NB4 (cell line): ENCODE results near the gene PPA2.

ENCODE experiments used
- DNase-seq: peaks from one replicate; pipeline ENCODE4 v3.0.0; 2010; ENCODE audit warnings: low read depth
- H3K4me3 ChIP-seq: one replicate; pipeline ENCODE4 v1.5.1; 2011; ENCODE audit warnings: mild to moderate bottlenecking, low read depth, low read length, moderate library complexity
- MYC ChIP-seq: IDR thresholded peaks from 2 replicates; pipeline ENCODE4 v1.6.1; 2011; ENCODE audit warnings: low read depth, low read length
- POLR2A ChIP-seq: IDR thresholded peaks from 2 replicates; pipeline ENCODE4 v1.6.1; 2011; ENCODE audit warnings: mild to moderate bottlenecking; ENCODE audit not compliant: insufficient read length; ENCODE audit errors: extremely low read depth
- TF ChIP-seq, protein P1 (sequence below): IDR thresholded peaks from 2 replicates; pipeline ENCODE4 v1.6.1; 2011; ENCODE audit warnings: low read depth, low read length
- TF ChIP-seq, protein P2 (sequence below): IDR thresholded peaks from one replicate; pipeline ENCODE4 v1.5.1; 2012; ENCODE audit warnings: low read depth, low read length

The PPA2 gene

DNA sequence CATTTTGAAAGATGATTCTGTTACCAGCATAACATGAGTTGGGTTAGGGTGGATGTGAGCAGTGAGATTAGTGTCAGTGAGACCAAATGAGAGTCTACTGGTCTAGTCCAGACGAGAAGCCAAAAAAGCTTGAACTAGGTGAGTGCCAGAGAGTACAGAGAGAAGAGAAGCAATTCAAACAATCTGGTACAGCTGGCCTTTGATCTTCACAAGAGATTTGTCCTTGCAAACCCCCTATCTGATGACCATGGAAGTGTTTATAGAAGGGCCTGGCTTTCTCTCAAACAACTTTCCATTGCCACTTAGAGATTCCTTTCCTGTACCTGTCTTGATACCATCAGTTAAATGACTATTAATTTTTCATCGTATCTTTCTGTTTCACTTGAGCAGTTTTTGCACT lies 128.5 kb downstream of the PPA2 start:
- no peak overlapping the region for H3K4me3 ChIP-seq
- TF ChIP-seq, protein P1, sequence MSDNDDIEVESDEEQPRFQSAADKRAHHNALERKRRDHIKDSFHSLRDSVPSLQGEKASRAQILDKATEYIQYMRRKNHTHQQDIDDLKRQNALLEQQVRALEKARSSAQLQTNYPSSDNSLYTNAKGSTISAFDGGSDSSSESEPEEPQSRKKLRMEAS: no peak
- TF ChIP-seq POLR2A: no peak
- TF ChIP-seq, protein P2, sequence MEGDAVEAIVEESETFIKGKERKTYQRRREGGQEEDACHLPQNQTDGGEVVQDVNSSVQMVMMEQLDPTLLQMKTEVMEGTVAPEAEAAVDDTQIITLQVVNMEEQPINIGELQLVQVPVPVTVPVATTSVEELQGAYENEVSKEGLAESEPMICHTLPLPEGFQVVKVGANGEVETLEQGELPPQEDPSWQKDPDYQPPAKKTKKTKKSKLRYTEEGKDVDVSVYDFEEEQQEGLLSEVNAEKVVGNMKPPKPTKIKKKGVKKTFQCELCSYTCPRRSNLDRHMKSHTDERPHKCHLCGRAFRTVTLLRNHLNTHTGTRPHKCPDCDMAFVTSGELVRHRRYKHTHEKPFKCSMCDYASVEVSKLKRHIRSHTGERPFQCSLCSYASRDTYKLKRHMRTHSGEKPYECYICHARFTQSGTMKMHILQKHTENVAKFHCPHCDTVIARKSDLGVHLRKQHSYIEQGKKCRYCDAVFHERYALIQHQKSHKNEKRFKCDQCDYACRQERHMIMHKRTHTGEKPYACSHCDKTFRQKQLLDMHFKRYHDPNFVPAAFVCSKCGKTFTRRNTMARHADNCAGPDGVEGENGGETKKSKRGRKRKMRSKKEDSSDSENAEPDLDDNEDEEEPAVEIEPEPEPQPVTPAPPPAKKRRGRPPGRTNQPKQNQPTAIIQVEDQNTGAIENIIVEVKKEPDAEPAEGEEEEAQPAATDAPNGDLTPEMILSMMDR: no peak
- DNase-seq: no peak

DNA sequence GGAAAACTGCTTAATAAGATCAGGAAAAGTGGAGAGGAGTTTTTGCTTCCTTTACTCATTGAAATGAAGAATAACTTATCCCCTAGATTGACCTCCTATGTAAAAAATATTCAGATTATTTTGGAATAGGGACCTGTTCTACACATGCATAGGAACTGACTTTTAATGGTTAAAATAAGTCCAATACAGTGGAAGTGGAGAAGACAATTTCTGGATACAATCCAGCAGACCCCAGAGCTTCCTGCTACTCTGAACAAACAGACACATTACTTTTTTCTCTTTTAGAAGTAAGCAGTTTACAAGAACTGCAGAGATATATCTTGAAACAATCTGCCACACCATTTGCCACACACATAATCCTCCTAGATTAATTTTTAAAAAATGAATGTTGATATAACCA lies 129.7 kb downstream of the PPA2 start:
- no peak for DNase-seq
- H3K4me3 ChIP-seq: no peak overlapping the region
- no peak for TF ChIP-seq MYC
- TF ChIP-seq, protein P1: no peak
- TF ChIP-seq POLR2A: no peak
- TF ChIP-seq, protein P2: no peak

DNA sequence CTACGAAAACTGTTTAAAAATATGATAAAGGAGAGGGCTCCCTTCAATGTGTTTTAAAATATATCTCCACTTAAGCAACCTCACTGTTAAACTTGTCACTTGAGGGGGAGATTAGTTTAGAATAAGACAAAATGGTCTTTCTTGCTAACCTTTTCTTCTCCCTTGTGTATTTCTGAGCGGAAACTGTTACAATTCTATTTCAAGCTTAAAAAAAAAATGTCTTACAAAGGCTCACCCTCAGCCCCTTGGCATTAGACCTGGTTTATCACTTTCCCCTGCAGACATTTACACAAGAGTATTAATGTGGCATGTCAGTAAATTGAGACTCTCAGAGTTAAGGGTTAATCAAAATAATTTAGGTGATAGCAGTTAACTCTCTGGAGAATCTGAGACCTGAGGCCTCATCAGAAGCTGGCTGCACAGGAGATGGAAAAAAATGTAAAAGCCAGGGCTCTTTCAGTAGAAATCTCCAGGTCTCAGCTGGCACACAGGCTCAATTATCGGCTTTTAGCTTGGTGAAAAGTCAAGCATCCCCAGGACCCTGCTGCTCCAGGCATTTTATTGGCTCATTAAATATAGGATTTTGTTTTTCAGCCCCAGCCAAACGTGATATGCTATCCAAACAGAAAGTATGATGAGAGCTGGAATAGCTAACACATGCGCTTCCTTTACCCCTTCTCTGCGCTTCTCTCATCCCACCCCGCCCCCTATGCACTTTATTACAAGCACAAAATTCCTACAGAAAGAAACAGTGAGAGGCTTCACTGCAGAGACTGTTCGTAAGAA lies 130.5 kb downstream of the PPA2 start:
- DNase-seq: no peak
- TF ChIP-seq, protein P1: no peak
- H3K4me3 ChIP-seq: no peak overlapping the region

DNA sequence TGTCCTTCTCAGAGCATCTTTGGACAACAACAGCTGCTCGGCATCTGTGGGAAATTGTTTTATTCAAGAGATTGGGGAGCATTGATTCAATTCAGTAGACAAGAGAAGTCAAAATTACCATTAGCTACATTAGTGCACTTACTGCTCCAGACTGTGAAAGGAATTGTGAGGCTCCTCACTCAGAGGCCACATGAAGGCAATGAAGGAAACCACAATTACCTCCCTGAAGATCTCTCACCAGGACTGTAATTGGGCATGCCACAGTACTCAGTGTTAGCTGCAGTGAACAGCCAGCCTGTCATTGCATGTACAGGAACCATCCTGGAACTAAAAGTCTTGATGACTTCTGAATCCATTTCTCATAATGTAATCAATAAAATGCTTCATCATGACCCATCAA lies 144.8 kb downstream of the PPA2 start:
- DNase-seq: no peak
- H3K4me3 ChIP-seq: no peak overlapping the region
- no peak for TF ChIP-seq MYC
- TF ChIP-seq POLR2A: no peak
- TF ChIP-seq, protein P2: no peak
- TF ChIP-seq, protein P1: no peak

DNA sequence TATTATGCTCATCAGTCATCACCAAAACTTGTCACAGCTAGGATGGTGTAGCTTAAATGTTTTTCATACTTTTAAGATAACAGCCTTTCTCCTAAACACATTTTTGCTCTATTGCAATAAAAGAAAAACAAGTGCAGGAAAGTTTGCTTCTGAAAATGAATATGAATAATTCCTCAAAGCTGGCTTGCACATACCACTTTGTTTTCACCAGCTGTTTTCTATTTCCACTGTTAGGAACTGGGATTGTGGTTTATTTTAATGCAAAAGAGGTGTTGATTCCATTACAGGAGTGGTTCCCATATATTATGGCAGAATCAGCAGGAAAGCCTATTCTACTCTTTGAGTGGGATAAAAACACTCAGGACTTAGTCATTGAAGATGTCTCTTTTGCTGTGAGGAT lies 145.9 kb downstream of the PPA2 start:
- no peak for DNase-seq
- H3K4me3 ChIP-seq: no peak overlapping the region
- TF ChIP-seq, protein P1: no peak
- TF ChIP-seq MYC (no peak), POLR2A (no peak)
- TF ChIP-seq, protein P2: no peak

DNA sequence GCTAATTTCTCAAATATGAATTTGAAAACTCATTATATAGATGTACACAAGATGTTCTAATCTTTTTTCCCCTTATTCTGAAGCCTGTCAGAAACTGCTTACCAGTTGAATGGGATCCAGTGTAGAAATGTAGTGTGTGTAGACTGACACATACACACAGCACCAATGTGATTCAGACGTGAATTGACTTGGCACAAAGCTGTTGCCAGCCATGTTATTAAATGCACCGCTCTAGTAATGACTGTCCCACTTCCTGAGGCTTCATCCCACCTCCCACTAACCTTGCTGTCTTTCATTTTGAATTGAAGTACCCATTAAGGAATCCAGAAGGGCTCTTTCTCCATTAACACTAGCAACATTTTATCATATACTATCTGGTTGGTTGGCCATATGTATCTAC lies 146.6 kb downstream of the PPA2 start:
- DNase-seq: no peak
- TF ChIP-seq, protein P2: no peak
- TF ChIP-seq POLR2A (no peak), MYC (no peak)
- TF ChIP-seq, protein P1: no peak
- H3K4me3 ChIP-seq: no peak overlapping the region
